IPS DF 6.9 (cell line): ENCODE measurements around the gene PTGDS.

Source experiments
- DNase-seq: peaks from one replicate; pipeline ENCODE4 v3.0.0-alpha.2; 2013; ENCODE audit warnings: low read depth, low spot score
- H3K27ac ChIP-seq: one replicate; pipeline ENCODE4 v1.5.1; 2013; ENCODE audit warnings: low read length, control low read depth
- H3K27me3 ChIP-seq: 2 replicates; pipeline ENCODE4 v1.6.1; 2013; ENCODE audit warnings: mild to moderate bottlenecking, low read length; ENCODE audit not compliant: control insufficient read depth, insufficient read depth
- H3K36me3 ChIP-seq: 2 replicates; pipeline ENCODE4 v1.6.1; 2013; ENCODE audit warnings: low read length; ENCODE audit not compliant: control insufficient read depth, insufficient read depth
- H3K4me1 ChIP-seq: 2 replicates; pipeline ENCODE4 v1.6.1; 2013; ENCODE audit warnings: low read length; ENCODE audit not compliant: control insufficient read depth, insufficient read depth
- H3K4me3 ChIP-seq: 2 replicates; pipeline ENCODE4 v1.5.1; 2013; ENCODE audit warnings: mild to moderate bottlenecking, low read length
- H3K9me3 ChIP-seq: 2 replicates; pipeline ENCODE4 v1.6.1; 2013; ENCODE audit warnings: low read length, inconsistent platforms; ENCODE audit not compliant: control insufficient read depth, insufficient read depth
- WGBS: extraction: QIAGEN DNeasy Blood & Tissue Kit; methylation state at CpG from one replicate; pipeline ENCODE4 v1.1.7; 2013; ENCODE audit warnings: mixed read lengths, missing lambda C conversion rate; ENCODE audit not compliant: insufficient read length, insufficient coverage; 5-methylcytosine and 5-hydroxymethylcytosine counted together

PTGDS gene

DNA sequence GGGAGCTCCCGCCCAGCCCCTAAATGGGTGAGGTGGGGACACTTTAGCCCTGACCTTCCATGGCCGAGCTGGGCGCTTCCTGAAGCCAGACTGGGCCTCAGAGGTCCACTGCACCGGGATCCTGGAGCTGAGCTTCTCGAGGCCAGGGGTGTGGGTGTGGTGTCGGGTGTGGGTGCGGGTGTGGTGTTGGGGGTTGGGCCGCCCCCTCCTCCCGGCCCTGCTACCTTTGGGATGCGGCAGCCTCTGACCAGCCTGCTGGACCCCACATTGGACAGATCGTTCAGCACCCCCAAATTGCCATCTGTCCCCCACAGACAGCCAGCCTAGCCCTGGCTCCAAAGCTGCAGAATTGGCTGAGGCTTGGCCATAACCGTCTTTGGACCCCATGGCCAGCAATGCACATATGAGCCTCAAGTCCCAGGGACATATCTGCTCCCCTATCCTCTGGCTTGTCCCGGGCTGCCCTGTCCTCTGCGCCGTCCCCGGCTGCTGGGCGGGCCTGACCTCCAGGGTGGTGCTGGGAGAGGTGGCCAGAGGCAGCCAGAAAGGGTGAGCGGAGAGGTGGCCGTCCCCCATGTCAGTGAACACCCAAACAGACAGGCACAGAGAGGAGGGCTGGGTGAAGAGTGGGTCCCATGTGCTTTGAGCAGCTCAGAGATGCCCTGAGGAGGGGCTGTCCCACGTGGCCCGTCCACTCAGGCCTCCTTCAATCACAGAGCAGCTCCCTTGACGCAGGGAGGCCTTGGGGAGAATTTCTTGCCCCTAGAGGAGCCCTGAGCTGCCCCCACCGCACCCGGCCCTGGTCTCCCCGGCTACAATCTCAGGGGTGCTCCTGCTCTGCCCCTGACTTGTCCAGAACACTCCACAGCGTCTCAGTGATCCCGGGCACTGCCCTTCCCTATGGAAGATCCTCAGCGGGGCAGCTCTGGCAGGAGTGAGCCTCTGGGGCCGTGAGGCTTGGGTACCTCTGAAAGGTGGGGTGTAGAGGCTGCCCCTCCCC lies 3.4 kb upstream of the PTGDS start:
- no CpG with 5 or more reads among the region's 29 CpGs for WGBS
- no peaks in the 10 kb centered on the region for H3K36me3 ChIP-seq
- no peaks in the 10 kb centered on the region for H3K27me3 ChIP-seq
- H3K4me3 ChIP-seq: no peak overlapping the region
- H3K27ac ChIP-seq: no peak overlapping the region
- DNase-seq: no peak
- no peaks in the 10 kb centered on the region for H3K9me3 ChIP-seq
- H3K4me1 ChIP-seq: peaks cover 2% of the 10 kb centered on the region

DNA sequence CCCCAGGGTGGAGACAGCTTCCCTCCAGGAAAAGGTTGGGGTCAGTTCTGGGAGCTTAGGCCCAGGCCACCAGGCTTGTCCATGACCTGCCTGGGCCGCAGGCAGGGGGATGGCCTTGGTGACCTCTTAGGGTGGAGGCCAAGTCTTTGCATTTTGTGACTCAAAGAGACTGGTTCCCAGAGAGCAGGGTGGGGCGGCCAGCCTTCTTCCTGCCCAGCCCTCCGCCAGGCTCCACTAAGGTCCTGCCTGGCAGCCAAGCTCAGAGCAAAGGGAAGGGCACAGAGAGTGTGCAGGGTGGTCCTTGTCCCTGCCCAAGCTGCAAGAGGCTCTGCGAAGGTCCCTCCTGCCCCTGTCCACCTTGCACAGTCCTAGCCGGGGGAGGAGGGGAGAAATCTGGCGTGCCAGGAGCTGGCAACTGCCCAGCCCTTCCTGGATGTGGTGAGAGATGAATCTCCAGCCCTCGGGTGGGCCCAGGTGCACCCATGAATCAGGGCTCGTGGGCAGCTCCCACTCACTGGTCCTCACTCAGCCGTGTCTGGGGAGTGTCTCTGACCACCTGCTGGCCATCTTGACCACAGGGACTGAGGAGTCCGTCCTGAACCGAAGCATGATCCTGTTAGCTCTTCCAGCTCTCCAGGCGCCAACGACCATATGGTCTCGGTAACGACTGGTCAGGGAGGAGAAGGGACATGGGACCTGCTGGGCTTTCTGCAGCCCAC lies 2.3 kb upstream of the PTGDS start:
- Histone ChIP-seq H3K9me3 (no peaks in the 10 kb centered on the region), H3K27ac (no peak overlapping the region), H3K27me3 (no peaks in the 10 kb centered on the region), H3K4me3 (no peak overlapping the region), H3K36me3 (no peaks in the 10 kb centered on the region), H3K4me1 (peaks cover 2% of the 10 kb centered on the region)
- DNase-seq: no peak
- WGBS: no CpG with 5 or more reads among the region's 15 CpGs

GRCh38 chr9:136975644-136976043 lies 1.7 kb upstream of the PTGDS start:
- H3K9me3 ChIP-seq: no peaks in the 10 kb centered on the region
- H3K27ac ChIP-seq: no peak overlapping the region
- DNase-seq: no peak
- no peaks in the 10 kb centered on the region for H3K36me3 ChIP-seq
- H3K27me3 ChIP-seq: no peaks in the 10 kb centered on the region
- WGBS: no CpG with 5 or more reads among the region's 14 CpGs
- H3K4me1 ChIP-seq: peaks cover 2% of the 10 kb centered on the region
- H3K4me3 ChIP-seq: no peak overlapping the region

DNA sequence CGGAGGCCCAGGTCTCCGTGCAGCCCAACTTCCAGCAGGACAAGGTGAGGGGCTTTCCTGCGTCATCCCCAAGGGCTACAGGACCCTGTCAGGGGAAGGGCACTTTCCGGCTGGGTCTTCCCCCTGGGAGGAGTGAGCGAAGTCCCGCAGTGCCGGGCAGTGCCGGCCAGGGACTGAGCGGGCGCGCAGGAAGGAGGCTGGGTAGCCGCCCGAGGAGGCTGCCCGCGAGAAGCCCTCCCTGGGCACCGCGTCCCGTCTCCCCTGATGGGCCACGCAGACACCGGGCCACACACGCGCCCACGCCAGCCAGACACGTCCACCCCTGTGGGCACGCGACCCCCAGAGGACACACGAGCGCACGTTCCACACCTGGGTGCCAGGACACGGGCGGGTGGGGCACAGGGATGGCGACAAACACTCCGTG lies 357 bp downstream of the PTGDS start:
- H3K4me1 ChIP-seq: peaks cover 2% of the 10 kb centered on the region
- H3K9me3 ChIP-seq: no peaks in the 10 kb centered on the region
- H3K27me3 ChIP-seq: no peaks in the 10 kb centered on the region
- H3K36me3 ChIP-seq: no peaks in the 10 kb centered on the region
- H3K4me3 ChIP-seq: peak overlapping the region; percentile 68
- DNase-seq: no peak
- H3K27ac ChIP-seq: no peak overlapping the region
- no CpG with 5 or more reads among the region's 33 CpGs for WGBS

DNA sequence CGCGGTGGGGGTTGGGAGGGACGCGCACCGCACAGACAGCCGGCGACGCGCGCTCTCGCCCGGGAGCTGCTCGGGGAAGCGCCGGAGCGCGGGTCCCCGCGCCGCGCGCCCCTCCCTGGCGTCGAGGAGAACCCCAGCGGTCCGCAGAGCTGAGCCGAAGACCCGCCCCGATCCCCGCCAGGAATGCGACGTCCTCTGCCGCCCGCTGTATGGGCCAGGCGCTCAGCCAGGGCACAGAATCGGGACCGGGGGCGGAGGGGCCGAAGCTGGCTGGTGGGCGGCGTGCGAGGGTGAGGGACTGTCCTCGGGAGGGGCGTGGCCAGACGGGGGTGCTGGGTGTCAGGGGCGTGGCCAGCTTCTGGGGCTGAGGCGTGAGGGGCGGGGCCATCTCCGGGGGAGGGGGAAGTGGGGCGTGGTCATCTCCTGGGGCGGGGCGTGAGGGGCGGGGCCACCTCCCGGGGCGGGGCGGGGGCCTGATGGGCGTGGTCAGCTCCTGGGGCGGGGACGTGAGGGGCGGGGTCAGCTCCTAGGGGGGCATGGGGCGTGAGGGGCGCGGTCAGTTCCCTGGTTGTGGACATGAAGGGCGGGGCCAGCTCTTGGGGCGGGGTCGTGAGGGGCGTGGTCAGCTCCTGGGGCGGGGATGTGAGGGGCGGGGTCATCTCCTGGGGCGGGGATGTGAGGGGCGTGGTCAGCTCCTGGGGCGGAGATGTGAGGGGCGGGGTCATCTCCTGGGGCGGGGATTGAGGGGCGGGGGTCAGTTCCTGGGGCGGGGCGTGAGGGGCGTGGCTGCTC lies 965 bp downstream of the PTGDS start:
- WGBS: no CpG with 5 or more reads among the region's 78 CpGs
- H3K36me3 ChIP-seq: no peaks in the 10 kb centered on the region
- no peaks in the 10 kb centered on the region for H3K27me3 ChIP-seq
- no peaks in the 10 kb centered on the region for H3K9me3 ChIP-seq
- H3K4me3 ChIP-seq: peak overlapping the region; percentile 68; the same call in 1 of the 2 replicates
- peaks cover 2% of the 10 kb centered on the region for H3K4me1 ChIP-seq
- H3K27ac ChIP-seq: no peak overlapping the region
- DNase-seq: no peak

DNA sequence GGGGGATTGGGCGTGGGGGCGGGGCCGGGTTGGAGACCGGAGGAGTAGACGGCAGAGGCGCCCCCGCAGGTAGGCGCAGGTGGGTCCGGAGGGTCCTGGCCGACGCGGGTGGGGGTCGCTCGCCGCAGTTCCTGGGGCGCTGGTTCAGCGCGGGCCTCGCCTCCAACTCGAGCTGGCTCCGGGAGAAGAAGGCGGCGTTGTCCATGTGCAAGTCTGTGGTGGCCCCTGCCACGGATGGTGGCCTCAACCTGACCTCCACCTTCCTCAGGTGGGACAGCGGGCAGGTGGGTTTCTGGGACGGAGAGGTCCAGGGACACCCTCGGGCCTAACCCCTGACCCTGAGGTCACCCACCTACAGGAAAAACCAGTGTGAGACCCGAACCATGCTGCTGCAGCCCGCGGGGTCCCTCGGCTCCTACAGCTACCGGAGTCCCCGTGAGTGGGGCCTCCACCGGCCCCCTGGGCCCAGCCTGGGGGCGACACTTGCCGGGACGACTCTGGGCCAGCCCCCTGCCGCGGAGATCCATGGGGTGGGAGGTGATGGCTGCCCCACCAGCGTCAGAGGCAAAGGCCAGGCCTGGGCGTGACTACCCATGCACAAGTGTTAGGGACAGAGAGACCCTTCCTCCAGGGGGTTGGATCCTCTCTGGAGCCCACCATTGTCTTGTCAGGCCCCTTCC lies 1.7 kb downstream of the PTGDS start:
- no peak for DNase-seq
- WGBS: no CpG with 5 or more reads among the region's 41 CpGs
- peaks cover 2% of the 10 kb centered on the region for H3K4me1 ChIP-seq
- H3K4me3 ChIP-seq: no peak overlapping the region
- no peaks in the 10 kb centered on the region; the same call in 1 of the 2 replicates for H3K27me3 ChIP-seq
- H3K27ac ChIP-seq: no peak overlapping the region
- no peaks in the 10 kb centered on the region for H3K9me3 ChIP-seq
- H3K36me3 ChIP-seq: no peaks in the 10 kb centered on the region

GRCh38 chr9:136979769-136980587 lies 2.7 kb downstream of the PTGDS start:
- Histone ChIP-seq H3K36me3 (no peaks in the 10 kb centered on the region), H3K4me3 (no peak overlapping the region), H3K4me1 (peaks cover 2% of the 10 kb centered on the region), H3K27ac (no peak overlapping the region), H3K27me3 (peaks cover 3% of the 10 kb centered on the region; the same call in 1 of the 2 replicates), H3K9me3 (no peaks in the 10 kb centered on the region)
- no CpG with 5 or more reads among the region's 26 CpGs for WGBS
- DNase-seq: no peak

- Histone ChIP-seq H3K36me3 (no peaks in the 10 kb centered on the region), H3K27me3 (peaks cover 4% of the 10 kb centered on the region; the same call in 1 of the 2 replicates), H3K27ac (no peak overlapping the region), H3K4me1 (peaks cover 2% of the 10 kb centered on the region), H3K9me3 (no peaks in the 10 kb centered on the region), H3K4me3 (no peak overlapping the region)
- no CpG with 5 or more reads among the region's 16 CpGs for WGBS
- DNase-seq: no peak
Observed at GRCh38 chr9:136980669-136981478, 3.6 kb downstream of the PTGDS start.
